ENCODE results near the gene AKAP13. TPM values are rescaled to one million over a fixed set of nuclear protein-coding genes. Genes with fewer than 3 reads are reported as not detected.
"Not testable (repeated sequence)": the region's sequence is repeated elsewhere in the genome, so short reads cannot be mapped to it uniquely, and the experiment has no call there.

AKAP13 gene
- total RNA-seq, 4 donors from 2014 or later = 332 to 362 (median 351) TPM

DNA sequence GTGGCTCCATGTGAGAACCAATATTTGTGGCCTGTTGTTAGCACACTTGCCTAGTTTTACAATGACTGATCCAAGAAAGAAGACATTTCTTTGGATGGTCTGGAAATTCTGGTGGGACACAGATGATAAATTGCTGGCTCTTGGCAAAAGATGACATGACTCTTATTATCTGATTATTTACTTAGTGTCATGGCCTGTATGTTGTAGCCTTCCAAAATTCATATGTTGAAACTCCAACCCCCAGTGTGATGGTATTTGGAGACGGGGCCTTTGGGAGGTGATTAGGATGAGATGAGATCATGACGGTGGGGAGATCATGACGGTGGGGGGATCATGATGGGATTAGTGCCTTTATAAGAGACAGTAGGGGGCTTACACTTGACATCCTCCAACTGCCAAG, 30.0 kb upstream of the AKAP13 start:
- TF ChIP-seq POLR2A (IDR thresholded peaks at IDR 0.05) (no peak), CTCF (IDR thresholded peaks at IDR 0.05) (no peak), EP300 (IDR thresholded peaks at IDR 0.05) (no peak)
- H3K9me3 ChIP-seq = no peaks in the 10 kb centered on the region
- DNase-seq (ENCODE audit: low spot score in 2 of 2) = no peak
- peaks cover 0 to 2% (median 0%) of the 10 kb centered on the region in 4 donors for H3K4me1 ChIP-seq
- WGBS, 2 donors = 81 to 90% methylated on average over 3 of the region's 3 CpGs
- no peaks in the 10 kb centered on the region for H3K27me3 ChIP-seq
- H3K4me3 ChIP-seq = no peak overlapping the region
- H3K27ac ChIP-seq = no peak overlapping the region
- no peaks in the 10 kb centered on the region for H3K36me3 ChIP-seq

- H3K4me1 ChIP-seq; H3K9me3 ChIP-seq; H3K4me3 ChIP-seq; DNase-seq (ENCODE audit: low spot score in 2 of 2); H3K27me3 ChIP-seq; H3K27ac ChIP-seq; H3K36me3 ChIP-seq: not testable (repeated sequence)
- 75 to 91% methylated on average over 8 of the region's 8 CpGs for WGBS, 2 donors
These were observed 28.9 kb upstream of the AKAP13 start for GRCh38 chr15:85351501-85351900.

- no peak for DNase-seq (ENCODE audit: low spot score in 2 of 2)
- TF ChIP-seq CTCF (IDR thresholded peaks at IDR 0.05) = no peak
- no peak for TF ChIP-seq POLR2A (IDR thresholded peaks at IDR 0.05)
- TF ChIP-seq EP300 (IDR thresholded peaks at IDR 0.05) = no peak
These were observed 28.4 kb upstream of the AKAP13 start for GRCh38 chr15:85351965-85352364.

DNA sequence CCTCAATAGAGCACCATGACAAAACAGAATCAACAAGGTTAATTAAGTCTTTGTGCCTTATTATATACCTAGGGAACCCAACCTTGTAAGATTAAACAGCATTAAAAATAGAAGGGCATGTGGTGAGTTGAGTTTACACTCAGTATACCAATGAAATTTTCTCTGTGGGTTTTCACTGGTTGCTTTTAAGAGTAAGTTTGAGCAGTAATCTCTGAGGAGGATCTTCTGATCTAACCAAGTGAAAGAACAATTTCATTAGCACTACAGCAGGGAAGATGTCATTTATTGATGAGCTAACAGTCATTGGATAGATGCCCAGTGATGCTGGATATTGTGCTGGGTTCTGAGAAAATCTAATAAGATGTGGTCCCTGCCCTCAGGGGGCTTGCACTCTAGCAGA, 26.9 kb upstream of the AKAP13 start:
- Histone ChIP-seq H3K9me3 (no peaks in the 10 kb centered on the region), H3K36me3 (no peaks in the 10 kb centered on the region), H3K4me3 (no peak overlapping the region), H3K27me3 (no peaks in the 10 kb centered on the region), H3K4me1 (peaks cover 0 to 13% (median 2%) of the 10 kb centered on the region in 4 donors), H3K27ac (no peak overlapping the region)
- no peak for DNase-seq (ENCODE audit: low spot score in 2 of 2)
- TF ChIP-seq CTCF (IDR thresholded peaks at IDR 0.05) = no peak
- no peak for TF ChIP-seq EP300 (IDR thresholded peaks at IDR 0.05)
- no peak for TF ChIP-seq POLR2A (IDR thresholded peaks at IDR 0.05)

More at GRCh38 chr15:85351965-85352364, 28.4 kb upstream of the AKAP13 start:
- H3K4me1 ChIP-seq = no peaks in the 10 kb centered on the region
- no peaks in the 10 kb centered on the region for H3K36me3 ChIP-seq
- no peak overlapping the region for H3K4me3 ChIP-seq
- no peak overlapping the region for H3K27ac ChIP-seq
- 88 to 92% methylated on average over 4 of the region's 4 CpGs for WGBS, 2 donors
- no peaks in the 10 kb centered on the region for H3K27me3 ChIP-seq
- H3K9me3 ChIP-seq = no peaks in the 10 kb centered on the region

DNA sequence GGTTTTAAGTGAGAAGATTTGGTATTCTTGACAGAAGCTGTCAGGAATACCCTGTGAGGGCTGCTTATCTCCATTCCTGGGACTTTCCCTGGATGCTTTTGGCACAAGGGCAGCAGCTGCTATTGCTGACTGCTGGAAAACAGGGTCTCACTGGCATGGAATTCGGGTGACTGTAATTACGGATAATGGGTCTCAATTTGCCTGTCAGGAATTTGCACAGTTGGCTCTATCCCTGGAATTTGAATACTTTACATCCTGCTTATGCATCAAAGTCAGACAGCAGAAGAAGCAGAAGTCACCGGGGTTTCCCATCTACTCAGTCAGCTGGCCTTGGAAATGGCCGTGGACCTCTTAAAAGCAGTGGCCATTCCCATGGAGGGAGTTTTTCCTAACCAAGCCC, 25.9 kb upstream of the AKAP13 start:
- no peak for DNase-seq (ENCODE audit: low spot score in 2 of 2)
- no peaks in the 10 kb centered on the region for H3K36me3 ChIP-seq
- H3K4me3 ChIP-seq = no peak overlapping the region
- no peak overlapping the region for H3K27ac ChIP-seq
- WGBS, 2 donors = 55 to 71% methylated on average over 4 of the region's 4 CpGs
- H3K27me3 ChIP-seq = no peaks in the 10 kb centered on the region
- peaks cover 0 to 13% (median 2%) of the 10 kb centered on the region in 4 donors for H3K4me1 ChIP-seq
- H3K9me3 ChIP-seq = no peaks in the 10 kb centered on the region
- TF ChIP-seq CTCF (IDR thresholded peaks at IDR 0.05) (no peak), POLR2A (IDR thresholded peaks at IDR 0.05) (no peak), EP300 (IDR thresholded peaks at IDR 0.05) (no peak)

DNA sequence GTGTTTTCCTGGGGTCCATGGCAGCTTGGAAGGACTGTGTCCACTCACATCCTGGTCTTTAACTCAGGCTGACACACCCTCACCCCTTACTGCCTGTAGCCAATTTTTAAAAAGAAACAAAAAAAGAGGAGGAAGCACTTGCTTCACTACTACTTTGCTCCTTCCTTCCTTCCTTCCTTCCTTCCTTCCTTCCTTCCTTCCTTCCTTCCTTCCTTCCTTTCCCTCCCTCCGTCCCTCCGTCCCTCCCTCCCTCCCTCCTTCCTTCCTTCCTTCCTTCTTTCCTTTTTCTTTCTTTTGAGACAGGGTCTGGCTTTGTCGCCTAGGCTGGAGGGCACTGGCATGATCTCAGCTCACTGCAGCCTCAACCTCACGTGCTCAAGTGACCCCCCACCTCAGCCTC, 25.5 kb upstream of the AKAP13 start:
- no peak overlapping the region for H3K4me3 ChIP-seq
- no peak overlapping the region for H3K27ac ChIP-seq
- TF ChIP-seq EP300 (IDR thresholded peaks at IDR 0.05) (no peak), POLR2A (IDR thresholded peaks at IDR 0.05) (no peak), CTCF (IDR thresholded peaks at IDR 0.05) (no peak)
- DNase-seq (ENCODE audit: low spot score in 2 of 2) = no peak
- no peaks in the 10 kb centered on the region for H3K27me3 ChIP-seq
- peaks cover 0 to 13% (median 2%) of the 10 kb centered on the region in 4 donors for H3K4me1 ChIP-seq
- 84 to 88% methylated on average over 4 of the region's 4 CpGs for WGBS, 2 donors
- no peaks in the 10 kb centered on the region for H3K36me3 ChIP-seq
- no peaks in the 10 kb centered on the region for H3K9me3 ChIP-seq
